GM18526 (cell line): Measurements from ENCODE around the gene LBH.
A peak's percentile ranks its signal among the peaks of the same experiment; 100 is the strongest.

ENCODE experiments used
- POLR2A ChIP-seq: IDR thresholded peaks from 3 replicates; pipeline ENCODE4 v1.6.1; 2011; ENCODE audit not compliant: insufficient read length; ENCODE audit errors: extremely low read depth

The LBH gene

GRCh38 chr2:30224151-30224550 is 7.2 kb upstream of the LBH start:
- TF ChIP-seq POLR2A = no peak

GRCh38 chr2:30225131-30225762 is 6.1 kb upstream of the LBH start:
- TF ChIP-seq POLR2A = peak; percentile 29

- TF ChIP-seq POLR2A = no peak
Observed at GRCh38 chr2:30226144-30227032, 4.9 kb upstream of the LBH start.

GRCh38 chr2:30229596-30229995 is 1.7 kb upstream of the LBH start:
- TF ChIP-seq POLR2A = no peak

DNA sequence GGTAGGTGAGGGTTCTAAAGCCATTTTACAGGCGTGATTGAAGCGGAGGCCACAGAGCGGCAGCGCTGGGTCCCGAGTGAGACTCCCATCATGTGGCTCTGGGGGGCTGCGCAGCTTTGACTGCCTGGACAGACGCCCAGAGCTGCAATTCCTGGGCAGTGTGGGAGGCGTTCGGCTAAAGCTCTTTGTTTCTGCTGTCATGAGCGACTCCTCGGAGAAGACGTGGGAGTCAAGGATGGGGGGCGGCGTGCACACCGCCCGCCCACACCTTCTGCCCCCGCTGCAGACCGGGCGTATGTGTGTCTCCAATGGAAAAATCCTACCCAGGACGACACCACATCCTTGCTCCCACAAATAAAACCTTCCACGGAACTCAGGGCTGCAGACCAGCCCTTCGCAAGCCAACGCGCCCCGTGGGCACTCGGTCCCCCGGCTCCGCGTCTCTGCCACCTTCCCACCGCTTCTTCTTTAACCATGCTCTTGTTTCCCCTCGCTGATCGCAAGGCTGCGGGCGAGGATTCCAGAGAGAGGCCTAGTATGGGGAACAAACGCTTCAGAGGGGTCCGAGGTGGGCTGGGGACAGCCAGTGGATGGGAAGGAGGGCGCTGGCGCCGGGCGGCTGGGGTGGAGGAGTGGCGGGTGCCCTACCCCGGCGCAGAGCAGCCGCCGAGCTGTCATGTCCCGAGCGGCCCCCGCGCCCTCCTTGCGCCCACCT is 680 bp upstream of the LBH start:
- no peak for TF ChIP-seq POLR2A

- no peak for TF ChIP-seq POLR2A
Observed at GRCh38 chr2:30231996-30232800, 864 bp downstream of the LBH start.

DNA sequence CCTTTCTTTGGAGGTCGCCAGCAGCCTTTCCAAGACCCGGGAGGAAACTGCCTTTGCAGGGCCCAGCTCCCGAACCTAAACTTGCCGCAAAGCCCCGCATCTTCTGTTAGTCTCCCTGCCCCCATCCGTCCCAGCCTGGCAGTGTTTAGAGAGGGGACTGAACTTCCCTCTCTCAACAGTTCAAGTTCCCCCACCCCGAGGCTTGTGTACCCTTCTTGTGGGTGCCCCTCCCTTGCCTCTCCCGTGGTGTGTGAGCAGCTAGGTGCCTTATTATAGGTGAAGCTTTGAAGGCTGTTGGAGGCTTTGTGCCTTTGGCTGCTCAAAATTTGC is 1.4 kb downstream of the LBH start:
- no peak for TF ChIP-seq POLR2A

GRCh38 chr2:30233271-30234009 is 2.1 kb downstream of the LBH start:
- TF ChIP-seq POLR2A = no peak

- TF ChIP-seq POLR2A = no peak
Observed at GRCh38 chr2:30234180-30234971, 3.0 kb downstream of the LBH start.

DNA sequence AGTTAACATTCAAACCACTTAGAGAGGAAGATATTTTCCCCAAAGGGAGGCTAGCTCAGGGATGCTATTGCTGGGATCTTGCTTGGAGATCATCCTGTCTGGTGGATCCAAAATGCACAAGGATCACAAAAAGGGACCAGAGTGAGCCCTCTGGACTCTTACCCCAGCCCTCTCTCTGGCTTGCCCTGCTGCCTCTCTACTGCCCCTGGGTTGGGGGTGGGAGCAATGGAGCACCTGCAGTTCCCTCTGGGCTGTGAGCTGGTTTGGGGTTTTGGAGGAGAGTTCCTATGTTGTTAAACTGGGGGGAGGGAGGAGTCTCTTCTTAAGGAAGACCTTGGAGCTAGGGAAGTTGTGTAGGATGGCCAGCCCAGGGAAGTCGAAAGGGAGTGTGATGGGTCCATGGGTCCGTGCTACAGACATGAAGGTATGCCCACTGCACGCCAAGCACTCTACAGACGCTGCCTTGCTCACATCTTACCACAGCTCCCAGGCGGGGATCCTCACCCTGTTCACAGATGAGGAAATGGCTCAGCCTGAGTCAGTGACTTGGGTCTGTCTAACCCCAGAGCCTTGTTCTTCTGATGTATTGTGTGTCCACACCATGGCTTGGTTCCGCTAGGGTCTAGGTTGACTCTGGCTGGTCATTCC is 3.8 kb downstream of the LBH start:
- TF ChIP-seq POLR2A = no peak

- no peak for TF ChIP-seq POLR2A
Observed at GRCh38 chr2:30235859-30236535, 4.7 kb downstream of the LBH start.

- TF ChIP-seq POLR2A = no peak
Observed at GRCh38 chr2:30236591-30237238, 5.4 kb downstream of the LBH start.
